ENCODE results near the gene ERMN.

Gene ERMN

GRCh38 chr2:157303612-157304011 is 22.0 kb downstream of the ERMN start:
- H3K4me3 ChIP-seq (replicated peaks; ENCODE audit: low read depth, low read length), result no peak overlapping the region
- no peaks in the 10 kb centered on the region; the same call in 1 of the 2 replicates for H3K27me3 ChIP-seq (replicated peaks; ENCODE audit: control insufficient read depth, insufficient read depth, low read length)
- no peak for TF ChIP-seq CTCF (IDR thresholded peaks at IDR 0.05; ENCODE audit: insufficient read depth, low read length, poor library complexity, severe bottlenecking)
- H3K36me3 ChIP-seq (ENCODE audit: control insufficient read depth, insufficient read depth, low read length), result no peaks in the 10 kb centered on the region
- DNase-seq (ENCODE audit: extremely low read depth, insufficient read length), result no peak

DNA sequence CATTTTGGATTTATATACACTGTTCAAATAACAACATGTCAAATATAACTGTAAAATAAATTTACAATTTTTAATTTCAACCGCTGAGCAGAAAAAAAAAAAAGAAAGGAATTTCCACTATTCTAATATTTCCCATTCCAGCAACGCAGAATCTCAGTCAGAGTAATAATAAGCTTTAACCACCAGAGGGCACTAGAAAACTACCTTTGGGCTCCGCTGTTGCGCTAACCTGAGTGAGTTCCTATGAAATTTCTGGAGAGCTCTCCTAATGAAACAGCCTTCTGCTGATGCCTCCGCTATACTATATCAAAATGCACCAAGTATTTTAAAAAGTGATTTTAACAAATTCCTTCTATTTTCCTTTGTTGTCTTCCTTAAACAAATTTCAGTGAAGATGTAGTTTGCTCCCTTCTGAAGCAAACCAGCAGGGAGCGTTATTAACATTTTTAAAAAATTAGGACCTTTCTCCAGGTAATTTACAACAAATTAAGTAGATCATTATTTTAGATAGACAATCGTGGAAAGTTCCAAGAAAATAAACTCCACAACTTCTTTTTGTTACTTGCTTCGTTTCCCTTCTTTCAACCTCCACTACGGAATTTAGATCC is 23.0 kb downstream of the ERMN start:
- TF ChIP-seq CTCF (IDR thresholded peaks at IDR 0.05; ENCODE audit: insufficient read depth, low read length, poor library complexity, severe bottlenecking), result peak; percentile 59
- Histone ChIP-seq H3K4me3 (replicated peaks; ENCODE audit: low read depth, low read length) (no peak overlapping the region), H3K36me3 (ENCODE audit: control insufficient read depth, insufficient read depth, low read length) (no peaks in the 10 kb centered on the region), H3K27me3 (replicated peaks; ENCODE audit: control insufficient read depth, insufficient read depth, low read length) (no peaks in the 10 kb centered on the region; the same call in none of the 2 replicates)
- no peak for DNase-seq (ENCODE audit: extremely low read depth, insufficient read length)

DNA sequence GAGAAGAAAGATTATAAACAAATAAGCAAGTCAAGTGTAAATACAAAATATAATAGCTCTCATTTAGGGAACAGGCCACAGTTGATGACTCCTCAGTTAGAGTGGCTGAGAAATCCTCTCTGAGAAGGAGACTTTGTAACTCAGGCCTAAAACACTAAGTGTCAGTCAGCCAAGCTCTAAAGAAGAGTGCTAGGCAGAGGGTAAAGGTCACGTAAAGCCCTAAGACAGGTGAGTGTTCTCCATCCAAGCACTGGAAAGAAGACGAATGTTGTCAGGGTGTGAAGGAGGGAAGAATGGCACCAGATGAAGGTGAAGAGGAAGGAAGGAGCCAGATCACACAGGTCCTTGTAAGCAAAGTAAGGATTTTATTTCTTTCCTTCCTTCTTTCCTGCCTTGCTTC is 24.3 kb downstream of the ERMN start:
- no peak for TF ChIP-seq CTCF (IDR thresholded peaks at IDR 0.05; ENCODE audit: insufficient read depth, low read length, poor library complexity, severe bottlenecking)
- DNase-seq (ENCODE audit: extremely low read depth, insufficient read length), result no peak
- H3K27me3 ChIP-seq (replicated peaks; ENCODE audit: control insufficient read depth, insufficient read depth, low read length), result no peaks in the 10 kb centered on the region; the same call in none of the 2 replicates
- no peaks in the 10 kb centered on the region for H3K36me3 ChIP-seq (ENCODE audit: control insufficient read depth, insufficient read depth, low read length)
- H3K4me3 ChIP-seq (replicated peaks; ENCODE audit: low read depth, low read length), result no peak overlapping the region

- no peak overlapping the region for H3K4me3 ChIP-seq (replicated peaks; ENCODE audit: low read depth, low read length)
- H3K27me3 ChIP-seq (replicated peaks; ENCODE audit: control insufficient read depth, insufficient read depth, low read length), result no peaks in the 10 kb centered on the region; the same call in 1 of the 2 replicates
- no peak for DNase-seq (ENCODE audit: extremely low read depth, insufficient read length)
- TF ChIP-seq CTCF (IDR thresholded peaks at IDR 0.05; ENCODE audit: insufficient read depth, low read length, poor library complexity, severe bottlenecking), result no peak
- H3K36me3 ChIP-seq (ENCODE audit: control insufficient read depth, insufficient read depth, low read length), result no peaks in the 10 kb centered on the region
Measured at GRCh38 chr2:157296958-157297357, 28.7 kb downstream of the ERMN start.

DNA sequence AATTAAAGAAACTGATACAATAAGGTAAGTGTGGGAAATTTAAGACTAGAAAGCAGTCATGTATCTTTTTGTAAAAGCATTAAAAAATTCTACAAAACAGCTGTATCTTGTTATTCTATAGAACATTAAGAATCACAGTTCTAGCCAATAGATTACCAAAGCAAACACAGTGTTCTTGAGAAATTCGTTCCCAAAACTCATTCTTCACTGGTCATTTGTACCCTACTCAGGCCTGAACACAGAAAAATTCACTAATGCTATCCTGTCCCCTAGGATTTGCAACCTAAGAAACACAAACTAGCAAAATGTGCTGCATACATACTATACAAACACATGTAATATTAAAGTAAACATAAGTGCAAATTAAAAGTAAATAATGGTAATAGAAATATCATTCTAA is 29.1 kb downstream of the ERMN start:
- no peak overlapping the region for H3K4me3 ChIP-seq (replicated peaks; ENCODE audit: low read depth, low read length)
- DNase-seq (ENCODE audit: extremely low read depth, insufficient read length), result no peak
- TF ChIP-seq CTCF (IDR thresholded peaks at IDR 0.05; ENCODE audit: insufficient read depth, low read length, poor library complexity, severe bottlenecking), result no peak
- no peaks in the 10 kb centered on the region; the same call in 1 of the 2 replicates for H3K27me3 ChIP-seq (replicated peaks; ENCODE audit: control insufficient read depth, insufficient read depth, low read length)
- no peaks in the 10 kb centered on the region for H3K36me3 ChIP-seq (ENCODE audit: control insufficient read depth, insufficient read depth, low read length)

- no peaks in the 10 kb centered on the region for H3K27me3 ChIP-seq (replicated peaks; ENCODE audit: control insufficient read depth, insufficient read depth, low read length)
- no peaks in the 10 kb centered on the region for H3K36me3 ChIP-seq (ENCODE audit: control insufficient read depth, insufficient read depth, low read length)
- no peak for TF ChIP-seq CTCF (IDR thresholded peaks at IDR 0.05; ENCODE audit: insufficient read depth, low read length, poor library complexity, severe bottlenecking)
- DNase-seq (ENCODE audit: extremely low read depth, insufficient read length), result no peak
- no peak overlapping the region for H3K4me3 ChIP-seq (replicated peaks; ENCODE audit: low read depth, low read length)
Measured at GRCh38 chr2:157292853-157293252, 32.8 kb downstream of the ERMN start.

Data from GM06990 (cell line).